HS-5 (cell line): ENCODE results near the gene CLEC4M.
"Not testable (repeated sequence)": the region's sequence is repeated elsewhere in the genome, so short reads cannot be mapped to it uniquely, and the experiment has no call there.

Experiments used
- DNase-seq: peaks from one replicate; pipeline ENCODE4 v3.0.0-alpha.2; 2012; ENCODE audit warnings: low read depth

CLEC4M gene

DNA sequence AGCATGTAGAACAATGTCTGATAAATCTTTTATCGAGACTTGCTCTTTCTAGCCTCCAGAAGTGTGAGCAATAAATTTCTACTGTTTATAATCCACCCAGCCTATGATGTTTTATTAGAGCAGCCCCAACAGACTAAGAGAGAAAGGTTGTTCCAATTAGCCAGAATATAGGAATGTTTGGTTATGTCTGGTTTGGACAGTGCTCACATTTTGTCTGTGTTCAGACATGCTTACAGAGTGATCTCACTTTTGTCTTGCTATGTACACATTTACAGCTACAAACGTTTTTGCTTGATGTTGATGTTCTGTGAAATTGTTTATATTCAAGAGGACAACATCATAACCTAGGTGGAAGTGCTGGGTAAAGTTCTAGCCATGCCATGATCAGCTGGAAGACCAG lies 48.9 kb downstream of the CLEC4M start:
- no peak for DNase-seq

DNA sequence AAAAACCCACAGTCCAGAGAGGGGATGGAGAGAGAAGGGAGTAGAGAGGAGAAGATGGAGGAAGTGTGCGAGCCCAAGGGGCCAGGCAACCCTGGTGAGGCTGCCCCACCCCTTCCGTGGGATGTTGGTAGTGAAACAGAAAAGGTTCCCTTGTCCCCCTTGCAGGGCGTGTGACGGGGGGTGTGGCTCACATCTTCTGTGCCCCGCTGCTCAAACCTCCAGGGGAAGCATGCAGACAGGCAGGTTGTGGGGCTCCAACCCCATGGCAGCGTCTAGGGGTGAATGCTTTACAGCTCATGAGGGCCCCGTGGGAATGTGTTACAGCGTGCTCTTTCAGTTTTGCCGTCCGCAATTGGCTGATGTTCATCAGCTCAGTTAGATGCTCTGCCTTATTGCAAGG lies 52.3 kb downstream of the CLEC4M start:
- no peak for DNase-seq

DNA sequence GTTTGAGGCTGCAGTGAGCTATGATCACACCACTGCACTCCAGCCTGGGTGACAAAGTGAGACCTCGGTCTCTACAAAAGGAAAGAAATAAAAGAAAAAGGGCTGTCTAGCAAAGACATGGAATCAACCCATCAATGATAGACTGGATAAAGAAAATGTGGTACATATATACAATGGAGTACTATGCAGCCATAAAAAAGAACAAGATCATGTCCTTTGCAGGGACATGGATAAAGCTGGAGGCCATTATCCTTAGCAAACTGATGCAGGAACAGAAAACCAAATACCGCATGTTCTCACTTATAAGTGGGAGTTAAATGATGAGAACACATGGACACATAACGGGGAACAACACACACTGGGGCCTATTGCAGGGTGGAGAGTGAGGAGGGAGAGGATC lies 53.0 kb downstream of the CLEC4M start:
- DNase-seq: not testable (repeated sequence)

DNA sequence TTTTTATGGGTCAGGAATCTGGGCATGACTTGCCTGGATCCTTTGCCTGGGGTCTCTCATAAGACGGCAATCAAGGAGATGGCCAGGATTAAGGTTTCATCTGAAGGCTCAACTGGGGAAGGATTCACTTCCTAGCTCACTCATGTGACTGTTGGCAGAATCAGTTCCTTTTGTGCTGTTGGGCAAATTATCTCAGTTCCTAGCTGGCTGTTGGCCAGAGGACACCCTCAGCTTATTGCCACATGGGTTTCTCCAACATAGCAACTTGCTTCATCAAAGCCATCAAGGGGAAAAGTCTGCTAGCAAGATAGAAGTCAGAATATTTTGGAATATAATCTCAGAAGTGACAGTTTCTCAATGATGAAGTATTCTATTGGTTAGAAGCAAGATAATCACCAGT lies 54.8 kb downstream of the CLEC4M start:
- DNase-seq: no peak

DNA sequence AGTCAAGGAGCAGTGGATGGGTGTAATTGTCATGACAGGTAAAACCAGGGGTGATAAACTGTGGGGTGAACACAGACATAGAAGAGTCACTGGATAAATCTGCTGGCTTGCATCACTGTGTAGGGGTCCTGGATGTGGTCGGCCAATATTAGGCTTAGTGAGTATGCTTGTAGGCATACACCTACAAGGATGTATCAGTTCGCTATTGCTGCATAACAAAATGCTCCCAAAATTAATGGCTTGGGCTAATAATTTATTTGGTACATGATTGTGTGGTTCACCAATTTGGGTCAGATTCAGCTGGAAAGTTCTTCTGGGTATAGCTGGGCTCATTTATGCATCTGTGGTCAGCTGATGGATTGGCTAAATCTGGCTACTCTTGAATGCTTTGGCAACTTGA lies 55.8 kb downstream of the CLEC4M start:
- no peak for DNase-seq
